Keratinocyte (primary cell): Measurements from ENCODE around the gene ASCL1. TPM values are rescaled to one million over a fixed set of nuclear protein-coding genes. Genes with fewer than 3 reads are reported as not detected.

ENCODE experiments used
- DNase-seq: peaks from one replicate; pipeline ENCODE4 v3.0.0-alpha.2; 2011; ENCODE audit warnings: low read depth, missing footprints, low spot score
- FAIRE-seq: peaks from 2 replicates; lab custom pipeline; 2011; peaks lifted over from hg19 to GRCh38; lab: Jason Lieb, UNC
- H2AFZ ChIP-seq: 2 replicates; pipeline ENCODE4 v1.6.0; 2012; ENCODE audit warnings: low read length, control low read depth, inconsistent platforms; ENCODE audit not compliant: control insufficient read depth
- H3K27ac ChIP-seq: 2 replicates; pipeline ENCODE4 v1.5.1; 2011; ENCODE audit warnings: low read length; ENCODE audit not compliant: control insufficient read depth, insufficient read depth
- H3K27me3 ChIP-seq: 3 replicates; pipeline ENCODE4 v1.6.0; 2011; ENCODE audit warnings: low read length; ENCODE audit not compliant: control insufficient read depth, insufficient read depth; ENCODE audit errors: extremely low read depth
- H3K36me3 ChIP-seq, 2 experiments: 2 replicates in 1 of 2; 3 replicates in 1 of 2; pipeline ENCODE4 v1.5.1; 2011; ENCODE audit warnings: low read length in 2 of 2, mild to moderate bottlenecking in 1 of 2; ENCODE audit not compliant: control insufficient read depth in 2 of 2, insufficient read depth in 2 of 2; ENCODE audit errors: extremely low read depth in 1 of 2
- H3K4me1 ChIP-seq: 3 replicates; pipeline ENCODE4 v1.5.1; 2011; ENCODE audit warnings: low read length; ENCODE audit not compliant: control insufficient read depth, insufficient read depth; ENCODE audit errors: extremely low read depth
- H3K4me2 ChIP-seq: 3 replicates; pipeline ENCODE4 v1.6.0; 2011; ENCODE audit warnings: low read depth, low read length; ENCODE audit not compliant: control insufficient read depth, insufficient read depth; ENCODE audit errors: extremely low read depth
- H3K4me3 ChIP-seq, 3 experiments: fragments of 200-600 bp in 1 of 3; sonication (generic) in 1 of 3; 2 replicates in 2 of 3; 3 replicates in 1 of 3; pipeline ENCODE4 v1.5.1; 2011 to 2016; ENCODE audit warnings: low read length in 3 of 3, mild to moderate bottlenecking in 3 of 3, control low read depth in 2 of 3, inconsistent platforms in 1 of 3, low read depth in 1 of 3, mixed read lengths in 1 of 3, mixed run types in 1 of 3, moderate library complexity in 1 of 3; ENCODE audit not compliant: control insufficient read depth in 2 of 3, insufficient read depth in 2 of 3; ENCODE audit errors: extremely low read depth in 1 of 3
- H3K79me2 ChIP-seq: 2 replicates; pipeline ENCODE4 v1.6.0; 2012; ENCODE audit warnings: low read length; ENCODE audit not compliant: control insufficient read depth, insufficient read depth
- H3K9ac ChIP-seq: 3 replicates; pipeline ENCODE4 v1.6.0; 2011; ENCODE audit warnings: low read length; ENCODE audit not compliant: control insufficient read depth, insufficient read depth; ENCODE audit errors: extremely low read depth
- H3K9me1 ChIP-seq: 3 replicates; pipeline ENCODE4 v1.6.0; 2011; ENCODE audit warnings: low read length; ENCODE audit not compliant: control insufficient read depth, insufficient read depth; ENCODE audit errors: extremely low read depth
- H3K9me3 ChIP-seq: 2 replicates; pipeline ENCODE4 v1.5.1; 2012; ENCODE audit warnings: low read depth, low read length; ENCODE audit not compliant: control insufficient read depth
- H4K20me1 ChIP-seq: 3 replicates; pipeline ENCODE4 v1.6.0; 2011; ENCODE audit warnings: low read length; ENCODE audit not compliant: control insufficient read depth, insufficient read depth; ENCODE audit errors: extremely low read depth
- CTCF ChIP-seq, 3 experiments: IDR thresholded peaks in 1 of 3; conservative IDR thresholded peaks in 1 of 3; optimal IDR thresholded peaks in 1 of 3; 2 replicates in 2 of 3; 3 replicates in 1 of 3; pipeline versions ENCODE3 to v1.5.1; 2011; ENCODE audit warnings: low read length in 3 of 3, mild to moderate bottlenecking in 3 of 3, moderate library complexity in 2 of 3, control low read depth in 1 of 3, inconsistent platforms in 1 of 3; ENCODE audit not compliant: insufficient read depth in 2 of 3; ENCODE audit errors: extremely low read depth in 1 of 3
- EZH2 ChIP-seq: IDR thresholded peaks from one replicate; pipeline ENCODE4 v1.6.1; 2012; ENCODE audit warnings: inconsistent platforms, mild to moderate bottlenecking, low read length, moderate library complexity
- dilution Hi-C: fragments of 300-500 bp; cut with MboI; formaldehyde crosslinking; loops from one replicate; pipeline ENCODE4 v1.7.0; 2020; ENCODE audit warnings: low sequenced_read_pairs; ENCODE audit not compliant: extremely low pct_ligation_motif_present
- polyA plus RNA-seq, 5 experiments: library from polyadenylated mRNA; depleted of rRNA in 3 of 5; stranded (reverse) in 3 of 5; stranded (forward) in 1 of 5; unstranded in 1 of 5; fragments of >200 nt; gene quantifications; 1 replicate in 1 of 5; 2 replicates in 3 of 5; 3 replicates in 1 of 5; pipeline versions ENCODE4 v1.2.1 to v1.2.3, GENCODE V29; 2011 to 2012; ENCODE audit warnings: missing spikeins in 2 of 5, low read depth in 1 of 5, low replicate concordance in 1 of 5

The ASCL1 gene
- polyA plus RNA-seq, 1 donor (not counting 4 experiments of a cell fraction or from before 2014, with no cell fraction given), result not detected

GRCh38 chr12:102951841-102952240, 5.6 kb upstream of the ASCL1 start:
- H3K9me3 ChIP-seq, result no peaks in the 10 kb centered on the region
- dilution Hi-C loops, result no loop called here
- no peak overlapping the region for H2AFZ ChIP-seq

GRCh38 chr12:102953221-102953620, 4.3 kb upstream of the ASCL1 start:
- H3K4me1 ChIP-seq, result peaks cover 3% of the 10 kb centered on the region
- H2AFZ ChIP-seq, result no peak overlapping the region
- DNase-seq (no peak), FAIRE-seq (no peak)
- no peaks in the 10 kb centered on the region for H3K79me2 ChIP-seq
- peaks cover 79% of the 10 kb centered on the region for H3K27me3 ChIP-seq
- dilution Hi-C loops, result no loop called here
- H4K20me1 ChIP-seq, result no peaks in the 10 kb centered on the region
- no peak overlapping the region for H3K9ac ChIP-seq
- H3K4me3 ChIP-seq, result no peak overlapping the region
- no peak overlapping the region for H3K27ac ChIP-seq
- H3K9me1 ChIP-seq, result no peaks in the 10 kb centered on the region
- no peaks in the 10 kb centered on the region for H3K36me3 ChIP-seq
- TF ChIP-seq EZH2, result no peak
- no peak for TF ChIP-seq CTCF (optimal IDR thresholded peaks at IDR 0.05 in 1 of 3, IDR thresholded peaks at IDR 0.05 in 1 of 3, conservative IDR thresholded peaks at IDR 0.05 in 1 of 3; ENCODE audit: extremely low read depth in 1 of 3, insufficient read depth in 2 of 3, low read length in 3 of 3)
- H3K4me2 ChIP-seq, result no peak overlapping the region
- no peaks in the 10 kb centered on the region for H3K9me3 ChIP-seq

More at GRCh38 chr12:102951841-102952240, 5.6 kb upstream of the ASCL1 start:
- H3K4me3 ChIP-seq, result no peak overlapping the region
- no peaks in the 10 kb centered on the region for H3K79me2 ChIP-seq
- H4K20me1 ChIP-seq, result no peaks in the 10 kb centered on the region
- DNase-seq (no peak), FAIRE-seq (no peak)
- H3K9me1 ChIP-seq, result no peaks in the 10 kb centered on the region
- H3K4me2 ChIP-seq, result no peak overlapping the region
- H3K9ac ChIP-seq, result no peak overlapping the region
- H3K27me3 ChIP-seq, result peaks cover 68% of the 10 kb centered on the region
- H3K36me3 ChIP-seq, result no peaks in the 10 kb centered on the region
- no peaks in the 10 kb centered on the region for H3K4me1 ChIP-seq
- no peak overlapping the region for H3K27ac ChIP-seq
- TF ChIP-seq CTCF (optimal IDR thresholded peaks at IDR 0.05 in 1 of 3, IDR thresholded peaks at IDR 0.05 in 1 of 3, conservative IDR thresholded peaks at IDR 0.05 in 1 of 3; ENCODE audit: extremely low read depth in 1 of 3, insufficient read depth in 2 of 3, low read length in 3 of 3), result no peak
- no peak for TF ChIP-seq EZH2
